ENCODE data around the gene GRK1.

GRK1 gene

GRCh38 chr13:113656831-113657671 lies 10.0 kb upstream of the GRK1 start:
- in situ Hi-C loops (cut with HindIII; ENCODE audit: low sequenced_read_pairs), result no loop called here
- TF ChIP-seq CTCF (IDR thresholded peaks at IDR 0.05; ENCODE audit: low read depth, low read length, missing control alignments), result no peak
- no peak overlapping the region for H3K4me3 ChIP-seq (ENCODE audit: low read depth, low read length)
- no peak for DNase-seq (ENCODE audit: low read depth)

DNA sequence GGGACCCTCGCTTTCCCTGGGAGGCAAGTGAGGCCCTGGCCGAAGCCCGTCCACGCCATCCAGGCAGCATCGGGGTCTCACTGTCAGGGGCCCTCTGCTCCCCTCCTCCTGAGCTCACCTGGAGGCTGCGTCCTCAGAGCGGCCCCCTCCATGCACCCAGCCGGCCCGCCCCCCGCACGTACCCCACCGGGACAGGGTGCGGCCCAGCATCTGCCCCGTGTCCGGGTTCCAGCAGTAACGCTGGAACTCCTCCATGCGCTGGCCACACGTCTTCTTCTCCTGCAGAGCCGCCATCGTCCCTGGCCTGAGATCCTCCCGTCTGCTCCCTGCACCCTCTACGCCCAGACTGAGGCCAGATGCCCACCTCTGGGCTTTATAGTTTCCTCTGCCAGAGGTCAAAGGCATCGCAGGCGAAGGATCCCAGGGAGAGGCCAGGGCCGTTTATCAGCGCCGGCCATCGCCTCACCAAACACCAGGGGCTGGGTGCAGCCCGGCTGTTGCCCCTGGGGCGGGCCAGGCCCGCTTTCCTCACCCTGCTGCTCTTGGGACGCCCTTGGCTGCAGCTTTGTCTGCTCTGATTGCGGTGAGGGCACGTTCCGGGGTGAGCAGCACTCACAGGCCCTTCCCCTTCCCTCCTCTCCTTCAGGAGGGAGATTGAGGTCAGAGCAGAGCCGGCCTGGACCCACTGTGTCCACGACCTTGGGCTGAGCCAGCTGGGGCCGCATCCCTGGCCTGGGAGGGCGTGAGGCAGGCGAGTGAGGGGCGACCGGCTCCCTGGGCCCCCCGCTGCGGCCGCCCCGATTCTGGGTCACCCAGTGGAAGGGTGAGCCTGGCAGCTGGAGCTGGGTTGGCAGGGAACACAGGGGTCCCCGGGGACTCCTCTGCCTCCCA lies 8.9 kb upstream of the GRK1 start, which contains the start of gene ATP4B:
TSS of gene ATP4B (minus strand) at position 348 of the 891 bp plus-strand sequence. CDS start at position 294, 54 bp downstream.
- TF ChIP-seq CTCF (IDR thresholded peaks at IDR 0.05; ENCODE audit: low read depth, low read length, missing control alignments), result no peak
- no peak for DNase-seq (ENCODE audit: low read depth)
- in situ Hi-C loops (cut with HindIII; ENCODE audit: low sequenced_read_pairs), result no loop called here
- no peak within 1 kb of the TSS for H3K4me3 ChIP-seq (ENCODE audit: low read depth, low read length)

DNA sequence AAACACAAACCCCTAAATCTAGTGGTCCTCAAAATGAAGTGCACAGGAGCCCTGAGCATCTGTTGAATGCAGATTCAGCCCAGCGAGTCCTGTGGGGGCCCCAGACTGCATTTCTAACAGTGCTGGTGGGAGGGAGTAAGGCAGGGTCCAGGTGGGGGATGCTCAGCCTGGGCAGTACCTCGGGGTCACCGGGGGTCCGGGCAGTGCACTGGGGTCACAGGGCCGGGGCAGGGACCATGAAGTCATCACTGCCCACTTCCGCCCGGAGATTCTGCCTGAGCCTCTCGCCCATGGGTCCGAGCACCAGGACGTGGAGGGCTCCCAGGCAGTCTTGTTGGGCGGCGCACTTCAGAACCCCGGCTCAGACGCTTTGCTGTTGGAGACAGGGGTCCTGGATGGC lies 8.2 kb upstream of the GRK1 start:
- DNase-seq (ENCODE audit: low read depth), result no peak
- no peak for TF ChIP-seq CTCF (IDR thresholded peaks at IDR 0.05; ENCODE audit: low read depth, low read length, missing control alignments)
- in situ Hi-C loops (cut with HindIII; ENCODE audit: low sequenced_read_pairs), result no loop called here
- no peak overlapping the region for H3K4me3 ChIP-seq (ENCODE audit: low read depth, low read length)

DNA sequence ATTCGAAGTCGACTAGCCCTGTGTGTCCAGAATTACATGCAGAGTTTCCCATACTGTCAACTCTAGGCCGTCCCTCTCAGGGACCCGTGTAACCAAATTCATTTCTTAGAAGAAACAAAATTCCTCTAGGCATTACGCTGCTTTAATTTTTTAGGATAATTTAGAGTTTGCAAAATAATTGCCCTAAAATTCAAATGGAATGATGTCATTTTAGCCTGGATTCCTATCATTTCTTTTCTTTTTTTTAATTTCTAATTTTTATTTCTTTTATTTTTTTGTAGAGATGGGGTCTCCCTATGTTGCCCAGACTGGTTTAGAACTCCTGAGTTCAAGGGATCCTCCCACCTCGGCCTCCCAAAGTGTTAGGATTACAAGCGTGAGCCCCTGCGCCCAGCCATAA lies 7.7 kb upstream of the GRK1 start:
- no peak overlapping the region for H3K4me3 ChIP-seq (ENCODE audit: low read depth, low read length)
- in situ Hi-C loops (cut with HindIII; ENCODE audit: low sequenced_read_pairs), result no loop called here
- DNase-seq (ENCODE audit: low read depth), result no peak
- no peak for TF ChIP-seq CTCF (IDR thresholded peaks at IDR 0.05; ENCODE audit: low read depth, low read length, missing control alignments)

- no peak for TF ChIP-seq CTCF (IDR thresholded peaks at IDR 0.05; ENCODE audit: low read depth, low read length, missing control alignments)
Measured at GRCh38 chr13:113660066-113660465, 7.0 kb upstream of the GRK1 start.

GRCh38 chr13:113661509-113661908 lies 5.5 kb upstream of the GRK1 start:
- no peak for TF ChIP-seq CTCF (IDR thresholded peaks at IDR 0.05; ENCODE audit: low read depth, low read length, missing control alignments)
- in situ Hi-C loops (cut with HindIII; ENCODE audit: low sequenced_read_pairs), result no loop called here

More at GRCh38 chr13:113660066-113660465, 7.0 kb upstream of the GRK1 start:
- DNase-seq (ENCODE audit: low read depth), result no peak
- no peak overlapping the region for H3K4me3 ChIP-seq (ENCODE audit: low read depth, low read length)
- in situ Hi-C loops (cut with HindIII; ENCODE audit: low sequenced_read_pairs), result no loop called here

More at GRCh38 chr13:113661509-113661908, 5.5 kb upstream of the GRK1 start:
- DNase-seq (ENCODE audit: low read depth), result no peak
- no peak overlapping the region for H3K4me3 ChIP-seq (ENCODE audit: low read depth, low read length)

All from astrocyte of the cerebellum (primary cell).